Heart left ventricle (tissue), 13 donors: ENCODE results near the gene SERPINB6.
"Not testable (repeated sequence)": the region's sequence is repeated elsewhere in the genome, so short reads cannot be mapped to it uniquely, and the experiment has no call there.

Experiments
- CTCF ChIP-seq, 12 donors: fragments of 200-600 bp; sonication (generic) in 4 of 12; IDR thresholded peaks; one replicate each; pipeline versions ENCODE4 v1.5.0 to v1.8.0; 2018 to 2022; ENCODE audit warnings: antibody characterized with exemption in 12 of 12, mild to moderate bottlenecking in 5 of 12
- POLR2A ChIP-seq, 2 donors: fragments of 450-650 bp; IDR thresholded peaks; one replicate each; pipeline ENCODE4 v1.6.1; 2017; ENCODE audit warnings: antibody characterized with exemption in 2 of 2, mild to moderate bottlenecking in 2 of 2, moderate library complexity in 2 of 2
- donor health status: ischemic (EF 13 %, LVEDD 7.1; RV severe dilation, severe dysfunction).
- donor health status: DM: no; HTN: yes; CAD: no.
- donor health status: DM: no; HTN: no; CAD: no.
- donor health status: ischemic (EF 25% LVEDD 6.9; RV normal size, moderate dysfunction).
- donor health status: ischemic (EF 25% LVEDD 5.7; RV mildly dilated, moderate dysfunction).
- donor health status: ischemic (EF 35%, LVEDD 5.7; RV mildly dilated, moderate dysfunction).
- donor health status: nonischemic (EF 11% LVEDD 7.7; RV severe dilation, severe dysfunction).
- donor health status: DM: yes; HTN: yes; CAD: no.
- donor health status: PGD.
- donor health status: ischemic (EF 29% LVEDD 5.4; RV normal size, mild dysfunction).
- donor health status: nonischemic (EF 23%, LVEDD 6.1; RV moderate dilation, normal function).

DNA sequence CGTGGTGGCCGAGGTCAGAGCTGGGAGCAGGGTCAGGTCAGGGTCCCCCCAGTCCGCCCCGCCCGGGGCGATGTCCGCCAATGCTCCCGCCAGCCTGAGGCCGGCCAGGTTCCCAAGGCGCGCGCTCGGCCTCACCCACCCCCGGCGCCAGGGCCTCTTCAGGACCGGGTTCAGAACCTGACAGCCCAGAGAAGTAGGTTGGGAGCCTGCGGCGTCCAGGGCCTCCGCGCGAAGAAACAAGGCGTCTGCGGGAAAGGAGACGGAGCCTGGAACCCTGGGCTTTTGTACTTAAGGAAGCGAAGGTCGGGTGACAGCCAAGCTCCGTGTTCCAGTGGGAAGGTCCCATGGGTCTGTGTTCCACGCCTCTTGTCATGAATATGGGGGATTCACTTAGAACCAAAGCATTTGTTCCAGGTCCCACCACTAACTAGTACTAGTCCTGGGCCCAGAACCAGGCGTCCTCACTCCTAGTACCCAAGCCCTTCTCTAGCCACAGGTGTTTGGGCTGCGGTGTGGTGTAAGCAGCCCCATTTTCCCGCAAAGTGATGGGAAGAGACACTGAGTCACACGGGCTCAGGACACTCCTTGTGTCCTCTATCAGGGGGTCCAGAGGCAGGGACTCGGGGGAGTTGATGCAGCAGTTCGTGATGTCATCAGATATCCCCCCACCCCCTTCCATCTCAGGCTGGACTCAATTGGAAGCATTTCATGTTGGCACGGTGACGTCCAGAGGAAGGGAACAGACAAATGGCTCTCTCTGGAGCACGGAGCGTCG, 67.8 kb downstream of the SERPINB6 start:
- not testable (repeated sequence) for TF ChIP-seq CTCF, POLR2A (IDR thresholded peaks at IDR 0.05)
